MM.1S (cell line): ENCODE results near the gene ZNF236.

ENCODE experiments used
- DNase-seq: peaks from one replicate; pipeline ENCODE4 v3.0.0-alpha.2; 2015
- H2AFZ ChIP-seq: fragments of 300-600 bp; sonication (generic); 2 replicates; pipeline ENCODE4 v1.6.0; 2016; ENCODE audit warnings: antibody characterized with exemption, low read length
- H3F3A ChIP-seq: fragments of 300-600 bp; sonication (generic); 2 replicates; pipeline ENCODE4 v1.6.1; 2016; ENCODE audit warnings: mild to moderate bottlenecking, antibody characterized with exemption, low read length, moderate library complexity, mixed read lengths; ENCODE audit not compliant: insufficient read depth
- H3K27ac ChIP-seq: fragments of 300-600 bp; sonication (generic); 2 replicates; pipeline ENCODE4 v1.5.1; 2016; ENCODE audit warnings: mild to moderate bottlenecking, low read length
- H3K27me3 ChIP-seq: fragments of 300-600 bp; sonication (generic); replicated peaks from 2 replicates; pipeline ENCODE4 v1.6.0; 2016; ENCODE audit warnings: low read length; ENCODE audit not compliant: insufficient read depth
- H3K36me3 ChIP-seq: fragments of 300-600 bp; sonication (generic); replicated peaks from 2 replicates; pipeline ENCODE4 v1.6.1; 2016; ENCODE audit warnings: mild to moderate bottlenecking, low read length, mixed read lengths; ENCODE audit not compliant: insufficient read depth
- H3K4me1 ChIP-seq: fragments of 300-600 bp; sonication (generic); 2 replicates; pipeline ENCODE4 v1.6.1; 2016; ENCODE audit warnings: low read length, mixed read lengths
- H3K4me2 ChIP-seq: fragments of 300-600 bp; sonication (generic); 2 replicates; pipeline ENCODE4 v1.6.0; 2016; ENCODE audit warnings: low read depth, low read length
- H3K4me3 ChIP-seq: fragments of 300-600 bp; sonication (generic); 2 replicates; pipeline ENCODE4 v1.5.1; 2016; ENCODE audit warnings: low read length, mixed read lengths
- H3K79me2 ChIP-seq: fragments of 300-600 bp; sonication (generic); 2 replicates; pipeline ENCODE4 v1.6.1; 2016; ENCODE audit warnings: mixed run types, low read length, mixed read lengths
- H3K9ac ChIP-seq: fragments of 300-600 bp; sonication (generic); 2 replicates; pipeline ENCODE4 v1.6.1; 2016; ENCODE audit warnings: low read length, mixed read lengths
- H3K9me2 ChIP-seq: fragments of 300-600 bp; sonication (generic); replicated peaks from 2 replicates; pipeline ENCODE4 v1.6.1; 2016; ENCODE audit warnings: mild to moderate bottlenecking, low read length, mixed read lengths; ENCODE audit not compliant: insufficient read depth
- H3K9me3 ChIP-seq: fragments of 300-600 bp; sonication (generic); replicated peaks from 2 replicates; pipeline ENCODE4 v1.6.1; 2016; ENCODE audit warnings: mild to moderate bottlenecking, low read length, mixed read lengths; ENCODE audit not compliant: insufficient read depth
- H4K20me1 ChIP-seq: fragments of 300-600 bp; sonication (generic); 2 replicates; pipeline ENCODE4 v1.6.1; 2016; ENCODE audit warnings: mild to moderate bottlenecking, low read length, moderate library complexity, mixed read lengths; ENCODE audit not compliant: insufficient read depth
- CTCF ChIP-seq: fragments of 300-600 bp; sonication (generic); IDR thresholded peaks from 2 replicates; pipeline ENCODE4 v1.5.1; 2016; ENCODE audit warnings: antibody characterized with exemption, low read length, mixed read lengths
- EZH2 ChIP-seq: fragments of 300-600 bp; sonication (generic); optimal IDR thresholded peaks from 2 replicates; pipeline ENCODE3; 2017; ENCODE audit warnings: low read depth, mild to moderate bottlenecking, antibody characterized with exemption, low read length, mixed read lengths
- EZH2phosphoT487 ChIP-seq: fragments of 300-600 bp; sonication (generic); IDR thresholded peaks from 2 replicates; pipeline ENCODE4 v1.6.1; 2018; ENCODE audit warnings: antibody characterized with exemption, low read length

The ZNF236 gene

DNA sequence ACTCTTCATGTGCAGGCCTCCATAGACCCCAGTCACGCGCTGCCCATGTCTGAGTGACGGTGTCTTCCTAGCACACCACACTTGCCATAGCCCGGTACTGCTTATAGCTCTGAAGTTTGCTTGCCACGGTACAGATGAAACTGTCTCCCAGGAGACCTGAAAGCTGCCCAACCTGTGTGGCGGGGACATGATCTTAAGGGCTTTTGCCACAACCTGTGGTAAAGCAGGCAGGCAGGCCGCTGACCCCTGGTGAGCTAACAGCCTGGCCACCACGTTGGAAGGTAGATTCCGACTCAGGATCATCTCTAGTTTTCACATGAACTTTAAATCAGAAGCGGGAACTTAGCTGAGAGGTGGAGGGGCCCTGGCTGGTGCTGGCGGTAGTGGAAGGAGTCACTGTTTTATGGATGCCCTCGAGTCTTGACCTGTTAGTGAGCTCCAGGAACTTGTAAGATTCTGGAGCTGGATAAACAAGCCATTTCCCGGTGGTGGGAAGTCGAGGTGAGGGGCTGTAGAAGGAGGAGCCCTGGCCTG, 153.3 kb downstream of the ZNF236 start:
- no peak for TF ChIP-seq EZH2phosphoT487
- no peak for TF ChIP-seq EZH2
- TF ChIP-seq CTCF: no peak
- H4K20me1 ChIP-seq: no peaks in the 10 kb centered on the region
- no peaks in the 10 kb centered on the region for H3K79me2 ChIP-seq
- H3K9me2 ChIP-seq: no peaks in the 10 kb centered on the region
- no peaks in the 10 kb centered on the region for H3K36me3 ChIP-seq
- no peaks in the 10 kb centered on the region for H3K27me3 ChIP-seq
- no peaks in the 10 kb centered on the region for H3K9me3 ChIP-seq
- no peak overlapping the region for H3K4me2 ChIP-seq
- H3K4me1 ChIP-seq: no peaks in the 10 kb centered on the region
- H3K9ac ChIP-seq: no peak overlapping the region
- DNase-seq: no peak
- no peak overlapping the region for H3K4me3 ChIP-seq
- no peaks in the 10 kb centered on the region for H3F3A ChIP-seq
- no peak overlapping the region for H2AFZ ChIP-seq
- H3K27ac ChIP-seq: no peak overlapping the region

DNA sequence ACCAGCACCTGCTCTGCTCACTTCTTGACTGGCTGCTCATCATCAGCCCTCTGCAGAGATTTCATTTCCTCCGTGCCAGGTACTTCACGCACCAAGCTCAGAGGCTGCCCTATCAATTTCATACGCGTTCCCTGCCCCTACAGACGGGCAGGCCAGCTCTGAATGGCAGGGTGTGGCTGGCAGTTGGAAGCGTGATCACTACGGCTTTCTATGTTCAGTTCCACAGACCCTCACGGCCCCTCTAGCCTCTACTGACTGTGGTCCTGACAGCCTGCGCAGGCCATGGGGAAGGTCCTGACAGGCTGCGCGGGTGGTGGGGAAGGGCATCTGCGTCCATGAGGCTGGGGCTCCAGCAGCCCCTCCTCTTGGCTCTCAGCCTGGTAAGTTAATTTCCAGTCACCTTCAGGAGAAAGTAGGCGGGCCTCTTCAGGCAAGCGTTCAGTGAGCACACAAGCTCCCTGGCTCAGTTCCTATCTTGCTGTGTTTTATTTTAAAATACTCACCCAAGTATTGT, 154.8 kb downstream of the ZNF236 start:
- Histone ChIP-seq H4K20me1 (no peaks in the 10 kb centered on the region), H3K9me3 (no peaks in the 10 kb centered on the region), H3K9me2 (no peaks in the 10 kb centered on the region), H3K36me3 (no peaks in the 10 kb centered on the region), H3F3A (no peaks in the 10 kb centered on the region), H3K9ac (no peak overlapping the region), H3K27me3 (no peaks in the 10 kb centered on the region), H3K4me2 (no peak overlapping the region), H3K79me2 (no peaks in the 10 kb centered on the region), H3K4me3 (no peak overlapping the region), H3K27ac (no peak overlapping the region), H2AFZ (no peak overlapping the region), H3K4me1 (no peaks in the 10 kb centered on the region)
- no peak for DNase-seq
- no peak for TF ChIP-seq EZH2phosphoT487
- no peak for TF ChIP-seq CTCF
- TF ChIP-seq EZH2: no peak

GRCh38 chr18:76977684-76978232, 155.4 kb downstream of the ZNF236 start:
- no peak overlapping the region for H3K27ac ChIP-seq
- no peaks in the 10 kb centered on the region for H3F3A ChIP-seq
- H2AFZ ChIP-seq: no peak overlapping the region
- no peaks in the 10 kb centered on the region for H4K20me1 ChIP-seq
- no peaks in the 10 kb centered on the region for H3K36me3 ChIP-seq
- no peaks in the 10 kb centered on the region for H3K79me2 ChIP-seq
- no peak for DNase-seq
- TF ChIP-seq CTCF: no peak
- no peak for TF ChIP-seq EZH2
- no peak for TF ChIP-seq EZH2phosphoT487
- no peak overlapping the region for H3K4me2 ChIP-seq
- H3K27me3 ChIP-seq: no peaks in the 10 kb centered on the region
- no peaks in the 10 kb centered on the region for H3K9me2 ChIP-seq
- H3K4me3 ChIP-seq: no peak overlapping the region
- no peak overlapping the region for H3K9ac ChIP-seq
- no peaks in the 10 kb centered on the region for H3K4me1 ChIP-seq
- H3K9me3 ChIP-seq: no peaks in the 10 kb centered on the region
